HG03108 (cell line): ENCODE data around the gene RAB27B.
"Not testable (repeated sequence)": the region's sequence is repeated elsewhere in the genome, so short reads cannot be mapped to it uniquely, and the experiment has no call there.

ENCODE experiments used
- ATAC-seq: cut with Tn5 transposase; IDR thresholded peaks from one replicate; pipeline ENCODE4 v1.9.1; 2021; ENCODE audit warnings: moderate library complexity; ENCODE audit not compliant: unreplicated experiment

The RAB27B gene

GRCh38 chr18:54813977-54814565 lies 14.2 kb upstream of the RAB27B start:
- no peak for ATAC-seq

- no peak for ATAC-seq
These were observed 13.2 kb upstream of the RAB27B start for GRCh38 chr18:54815086-54815485.

DNA sequence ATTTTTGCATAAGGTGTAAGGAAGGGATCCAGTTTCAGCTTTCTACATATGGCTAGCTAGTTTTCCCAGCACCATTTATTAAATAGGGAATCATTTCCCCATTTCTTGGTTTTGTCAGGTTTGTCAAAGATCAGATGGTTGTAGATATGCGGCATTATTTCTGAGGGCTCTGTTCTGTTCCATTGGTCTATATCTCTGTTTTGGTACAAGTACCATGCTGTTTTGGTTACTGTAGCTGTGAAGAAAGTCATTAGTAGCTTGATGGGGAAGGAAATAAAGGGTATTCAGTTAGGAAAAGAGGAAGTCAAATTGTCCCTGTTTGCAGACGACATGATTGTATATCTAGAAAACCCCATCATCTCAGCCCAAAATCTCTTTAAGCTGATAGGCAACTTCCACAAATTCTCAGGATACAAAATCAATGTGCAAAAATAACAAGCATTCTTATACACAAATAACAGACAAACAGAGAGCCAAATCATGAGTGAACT lies 7.4 kb upstream of the RAB27B start:
- ATAC-seq = not testable (repeated sequence)

DNA sequence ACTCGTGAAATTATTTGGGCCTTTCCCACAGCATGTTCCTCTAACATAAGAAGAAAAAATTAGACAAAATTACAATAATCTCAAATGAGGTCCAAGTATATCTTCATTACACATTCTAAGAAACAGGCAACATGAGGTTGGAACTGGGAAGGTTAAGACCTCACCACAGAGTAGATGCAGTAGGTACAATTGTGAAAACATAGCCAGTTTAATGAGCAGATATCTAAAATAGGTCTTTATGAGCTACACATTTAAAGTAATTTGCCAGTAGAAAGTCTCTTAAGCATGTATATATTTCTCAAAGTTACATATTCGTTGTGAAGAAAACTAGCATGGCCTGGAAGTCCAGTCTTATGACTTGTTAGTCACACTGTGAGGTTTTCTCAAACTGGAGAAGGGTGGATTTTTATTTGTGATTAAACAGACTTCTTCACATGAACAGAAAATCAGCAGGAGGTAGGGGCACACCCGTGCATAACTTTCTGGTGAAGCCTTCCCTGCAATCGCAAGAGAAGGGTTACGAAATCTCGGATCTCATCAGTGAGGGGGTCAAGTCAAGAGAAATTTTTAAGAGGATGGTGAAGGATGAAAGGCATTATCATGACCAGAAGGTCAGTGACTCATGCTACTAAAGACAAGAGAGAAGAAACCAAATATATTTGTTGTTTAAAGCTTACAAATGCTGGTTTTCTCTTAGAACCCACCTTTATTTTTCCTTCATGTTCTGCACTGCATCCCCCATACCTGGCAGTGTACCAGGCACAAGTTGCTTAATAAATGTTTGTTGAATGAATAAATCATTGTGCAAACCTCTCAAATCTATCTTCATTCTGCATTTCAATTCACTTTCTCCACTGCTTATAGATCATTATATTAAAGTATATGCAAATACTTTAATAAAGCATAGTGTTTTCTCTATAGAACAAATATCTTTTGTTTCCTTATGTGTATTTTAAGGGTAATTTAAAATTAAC lies 5.1 kb upstream of the RAB27B start:
- no peak for ATAC-seq

DNA sequence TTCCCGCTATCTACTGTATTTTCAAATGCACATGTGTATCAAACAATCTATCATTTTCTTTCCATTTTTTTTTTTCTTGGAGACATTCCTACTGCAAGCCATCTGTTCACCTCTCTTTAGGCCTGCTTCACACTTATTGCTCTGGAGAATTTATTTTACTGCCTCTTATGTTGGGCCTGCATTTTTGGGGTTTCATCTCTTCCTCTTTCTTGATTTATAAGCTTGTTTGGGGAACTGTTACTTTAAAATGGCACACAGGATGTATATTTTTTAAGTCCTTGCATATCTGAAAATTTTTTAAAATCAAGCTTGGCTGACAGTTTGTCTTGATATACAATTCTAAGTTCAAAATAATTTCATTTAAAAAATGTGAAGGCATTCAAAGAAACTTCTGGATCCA lies 3.5 kb upstream of the RAB27B start:
- no peak for ATAC-seq

GRCh38 chr18:54825601-54826344 lies 2.5 kb upstream of the RAB27B start:
- ATAC-seq = no peak

- ATAC-seq = no peak
These were observed 709 bp downstream of the RAB27B start for GRCh38 chr18:54828986-54829385.

DNA sequence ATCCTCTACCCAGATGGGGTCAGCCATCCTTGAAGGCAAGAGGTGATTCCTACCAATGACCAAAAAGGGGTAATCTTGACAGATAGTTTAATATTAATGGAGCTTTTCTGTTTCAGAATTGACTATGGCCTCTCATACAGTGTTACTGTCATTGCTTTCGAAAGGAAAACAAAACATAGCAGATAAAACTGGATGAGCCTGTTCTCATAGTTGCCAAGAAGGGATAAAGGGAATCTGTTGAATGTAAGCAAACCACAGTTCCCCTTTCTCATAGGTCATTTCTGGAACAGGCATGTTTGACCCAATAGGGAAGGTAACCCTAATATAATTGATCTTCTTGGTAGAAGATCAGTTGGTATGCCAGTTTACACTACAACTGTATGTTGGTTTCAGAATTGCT lies 1.6 kb downstream of the RAB27B start:
- ATAC-seq = no peak

DNA sequence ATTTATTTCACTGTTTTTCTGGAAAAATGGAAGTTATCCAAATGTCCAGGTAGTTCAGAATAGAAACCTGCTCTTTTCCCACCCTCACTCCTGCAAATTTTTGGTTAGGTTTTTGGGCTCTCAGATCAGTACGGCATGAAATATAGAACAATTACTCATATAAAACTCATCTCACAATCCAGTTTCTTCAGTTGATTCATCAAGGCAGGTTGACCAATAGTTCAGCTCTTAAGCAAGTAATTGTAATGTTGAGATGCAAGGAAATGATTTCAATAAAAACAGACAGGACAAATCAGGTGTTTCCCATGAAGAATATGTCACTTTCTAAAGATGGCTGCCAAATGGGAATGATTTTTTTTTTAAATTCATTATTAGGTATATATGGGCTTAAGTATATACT lies 2.0 kb downstream of the RAB27B start:
- ATAC-seq = no peak

DNA sequence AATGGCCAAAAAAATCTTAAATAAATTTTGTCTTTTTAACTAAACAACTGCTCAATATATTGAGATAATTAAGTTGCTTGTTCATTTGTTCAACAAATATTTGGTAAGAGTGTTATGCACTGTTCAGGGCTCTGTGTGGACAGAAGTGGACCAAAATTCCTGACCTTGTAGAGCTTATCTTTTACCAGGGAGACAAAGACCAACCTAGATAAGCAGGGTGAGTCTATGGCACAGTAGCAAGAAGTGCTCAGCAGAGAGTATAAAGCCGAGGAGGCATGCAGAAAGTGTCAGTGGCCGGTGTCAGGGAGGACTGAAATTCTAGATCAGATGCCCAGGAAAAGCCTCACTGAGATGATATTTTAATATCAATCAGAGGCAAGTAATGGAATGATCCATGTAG lies 2.6 kb downstream of the RAB27B start:
- ATAC-seq = no peak

DNA sequence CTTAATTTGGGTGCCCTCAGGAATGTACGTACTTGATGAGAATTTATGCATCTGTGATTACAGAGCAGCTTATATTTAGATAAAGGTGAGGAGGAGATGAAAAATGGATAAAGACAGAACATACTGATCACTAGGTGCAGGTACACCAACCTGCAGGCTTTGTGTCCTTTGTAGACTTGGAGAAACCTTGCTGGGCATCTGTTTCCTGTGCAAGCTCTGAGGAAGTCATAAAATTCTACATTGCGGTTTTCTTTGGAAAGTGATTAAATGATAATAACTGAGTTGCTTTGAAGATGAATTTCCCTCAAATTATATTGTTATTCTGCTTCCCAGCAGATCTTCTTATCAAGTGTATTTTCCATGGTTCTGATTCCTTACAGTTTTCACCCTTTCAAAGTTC lies 7.7 kb downstream of the RAB27B start:
- ATAC-seq = no peak

DNA sequence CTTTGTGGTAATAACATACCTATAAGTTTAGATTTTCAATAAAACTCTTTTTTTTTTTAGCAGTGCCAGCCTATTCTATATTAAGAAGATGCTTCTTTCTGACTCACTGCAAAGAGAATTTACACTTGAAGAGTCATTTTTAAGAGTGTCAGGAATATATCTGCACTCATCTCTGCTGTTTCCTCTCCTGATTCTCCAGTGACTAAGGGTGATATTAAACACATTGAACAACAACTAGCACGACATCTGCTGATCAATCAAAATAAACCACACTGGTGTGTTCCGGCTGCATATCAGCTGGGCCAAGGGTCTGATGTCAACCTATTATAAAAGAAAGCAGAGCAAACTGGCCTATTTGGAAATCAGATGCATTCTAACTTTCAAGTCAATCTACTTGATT lies 15.0 kb downstream of the RAB27B start:
- no peak for ATAC-seq

- no peak for ATAC-seq
These were observed 17.5 kb downstream of the RAB27B start for GRCh38 chr18:54845787-54846186.

DNA sequence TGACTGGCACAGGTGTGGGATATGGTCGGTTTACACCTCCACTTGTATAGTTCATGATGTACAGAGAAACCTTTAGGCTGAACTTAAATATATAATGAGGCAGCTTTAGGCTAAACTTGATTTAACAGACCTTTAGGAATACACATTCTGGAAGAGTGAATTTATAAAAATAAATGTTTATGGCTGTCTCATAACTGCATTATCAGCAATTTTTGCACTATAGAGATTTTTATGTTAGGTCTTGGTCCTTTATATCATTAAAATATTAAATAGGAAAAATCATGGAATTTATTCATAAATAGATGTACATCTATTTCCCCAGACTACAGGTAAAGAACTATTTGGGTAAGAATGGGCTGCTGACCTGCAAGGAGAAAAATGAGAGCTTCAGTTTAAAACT lies 19.8 kb downstream of the RAB27B start:
- no peak for ATAC-seq

DNA sequence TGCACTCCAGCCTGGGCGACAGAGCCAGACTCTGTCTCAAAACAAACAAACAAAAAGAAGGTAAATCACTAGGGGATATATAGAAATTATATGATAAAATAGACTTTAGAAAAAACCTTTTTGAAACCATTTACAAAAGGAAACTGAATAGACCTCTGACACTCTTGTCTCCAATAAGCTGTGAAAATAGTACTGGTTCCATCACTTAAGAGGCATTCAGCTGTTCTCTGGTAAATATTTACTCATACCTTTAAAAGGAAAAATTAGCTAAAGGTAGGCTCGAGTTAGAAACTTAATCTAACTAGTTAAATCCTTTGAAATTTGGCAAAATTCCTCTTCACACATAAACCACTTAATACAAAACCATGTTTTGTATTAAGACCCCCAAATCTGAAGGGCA lies 21.4 kb downstream of the RAB27B start:
- ATAC-seq = no peak

DNA sequence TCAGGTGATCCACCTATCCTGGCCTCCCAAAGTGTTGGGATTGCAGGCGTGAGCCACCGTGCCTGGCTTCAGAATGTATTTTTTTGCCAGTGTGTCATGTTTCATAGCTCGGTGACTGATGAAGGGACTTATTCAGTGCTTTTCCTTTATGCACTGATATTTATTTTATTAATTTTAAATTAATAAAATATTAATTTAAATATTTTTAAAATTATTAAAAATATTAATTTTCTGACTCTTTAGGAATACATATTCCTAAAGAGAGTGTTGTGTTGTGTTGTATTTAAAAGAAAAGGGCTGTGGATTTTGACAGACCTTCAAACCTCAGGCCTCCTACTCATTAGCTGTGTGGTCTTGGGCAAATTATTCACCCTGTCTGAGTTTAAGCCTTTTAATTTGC lies 22.3 kb downstream of the RAB27B start:
- ATAC-seq = no peak

GRCh38 chr18:54852780-54853675 lies 24.8 kb downstream of the RAB27B start:
- no peak for ATAC-seq

GRCh38 chr18:54855050-54855449 lies 26.8 kb downstream of the RAB27B start:
- not testable (repeated sequence) for ATAC-seq

- ATAC-seq = no peak
These were observed 27.9 kb downstream of the RAB27B start for GRCh38 chr18:54856105-54856646.

DNA sequence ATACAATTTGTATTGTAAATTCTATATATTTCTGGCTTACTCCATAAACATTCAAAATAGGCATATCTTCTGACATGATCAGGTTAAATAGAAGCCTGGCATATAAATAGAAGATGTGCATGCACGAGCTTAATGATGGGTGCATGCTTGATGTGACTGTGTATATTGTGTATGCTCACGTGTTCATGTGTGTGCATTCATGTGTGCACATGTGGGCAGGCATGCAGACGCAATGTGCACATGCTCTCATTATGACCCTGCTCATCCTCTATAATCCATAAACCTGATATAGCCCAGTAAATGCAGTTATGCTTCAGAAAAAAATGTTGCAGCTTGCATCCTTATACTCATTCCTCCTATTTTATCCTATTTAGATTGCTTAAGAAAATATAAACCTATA lies 29.2 kb downstream of the RAB27B start:
- ATAC-seq = no peak
